SK-N-MC (cell line): ENCODE measurements around the gene GXYLT2.

Experiments
- EZH2 ChIP-seq: fragments of 200-600 bp; sonication (generic); IDR thresholded peaks from one replicate; pipeline ENCODE4 v1.6.1; 2017; ENCODE audit warnings: antibody characterized with exemption
- POLR2AphosphoS5 ChIP-seq: IDR thresholded peaks from 2 replicates; pipeline ENCODE4 v1.6.1; 2012; ENCODE audit warnings: mild to moderate bottlenecking, low read depth, low read length, borderline replicate concordance

GRCh38 chr3:72976281-72976741 lies 88.5 kb downstream of the GXYLT2 start:
- no peak for TF ChIP-seq POLR2AphosphoS5
- no peak for TF ChIP-seq EZH2
